GM12878 (cell line): ENCODE measurements around the gene MED22.

Source experiments
- TBL1XR1 ChIP-seq: IDR thresholded peaks from 2 replicates; pipeline ENCODE4 v1.6.1; 2012; ENCODE audit warnings: low read depth, low read length, improper control_type of control experiment
- TF ChIP-seq, protein P1 (sequence below), 3 experiments: IDR thresholded peaks in 2 of 3; conservative IDR thresholded peaks in 1 of 3; 2 replicates each; pipeline ENCODE4 v1.5.1; 2011; ENCODE audit warnings: low read depth in 3 of 3, low read length in 3 of 3, mild to moderate bottlenecking in 3 of 3, control low read depth in 2 of 3, moderate library complexity in 2 of 3, inconsistent platforms in 1 of 3, mixed read lengths in 1 of 3; ENCODE audit not compliant: control insufficient read depth in 2 of 3, insufficient read depth in 1 of 3; ENCODE audit errors: extremely low read depth in 1 of 3

DNA sequence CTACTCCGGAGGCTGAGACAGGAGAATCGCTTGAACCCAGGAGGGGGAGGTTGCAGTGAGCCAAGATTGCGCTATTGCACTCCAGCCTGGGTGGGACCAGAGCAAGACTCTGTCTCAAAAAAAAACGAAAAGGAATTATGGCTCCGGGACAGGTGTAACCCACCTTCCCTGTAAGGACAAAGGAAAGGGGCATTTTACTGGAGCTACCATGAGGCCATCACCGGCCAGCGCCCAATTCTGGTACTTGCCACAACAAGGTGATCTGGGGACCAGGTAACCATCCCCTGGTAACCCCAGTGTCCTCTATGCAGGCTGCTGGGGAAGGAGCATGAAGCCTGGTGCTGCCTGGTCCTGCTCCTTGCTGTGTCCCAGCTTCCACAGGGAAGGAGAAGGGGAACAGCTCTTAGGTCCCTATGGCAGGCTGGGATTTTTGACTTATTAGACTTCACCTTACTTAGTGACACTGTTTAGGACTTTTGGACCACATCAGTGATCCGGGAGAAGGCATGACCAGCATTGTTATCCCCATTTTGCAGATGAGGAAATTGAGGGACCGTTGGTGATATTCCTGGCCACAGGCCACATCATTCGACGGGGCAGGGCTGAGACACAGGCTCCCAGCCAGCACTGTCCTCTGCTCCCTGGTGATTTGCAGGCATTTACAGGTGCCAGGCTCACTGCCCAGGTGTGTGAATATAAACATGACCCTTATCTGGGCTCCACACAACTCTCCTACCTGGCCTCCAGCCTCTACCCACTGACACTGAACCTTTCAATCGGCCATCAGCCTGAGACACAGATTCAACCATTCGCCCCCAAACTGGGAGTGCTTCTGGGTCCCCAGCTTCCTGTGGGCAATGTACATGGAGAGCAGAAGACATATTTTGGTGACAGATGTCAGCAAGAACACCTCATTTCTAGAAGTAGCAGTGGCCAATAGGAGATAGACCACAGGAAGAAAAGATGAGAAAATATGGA, 46.4 kb downstream of the MED22 start:
- TF ChIP-seq, protein P1, sequence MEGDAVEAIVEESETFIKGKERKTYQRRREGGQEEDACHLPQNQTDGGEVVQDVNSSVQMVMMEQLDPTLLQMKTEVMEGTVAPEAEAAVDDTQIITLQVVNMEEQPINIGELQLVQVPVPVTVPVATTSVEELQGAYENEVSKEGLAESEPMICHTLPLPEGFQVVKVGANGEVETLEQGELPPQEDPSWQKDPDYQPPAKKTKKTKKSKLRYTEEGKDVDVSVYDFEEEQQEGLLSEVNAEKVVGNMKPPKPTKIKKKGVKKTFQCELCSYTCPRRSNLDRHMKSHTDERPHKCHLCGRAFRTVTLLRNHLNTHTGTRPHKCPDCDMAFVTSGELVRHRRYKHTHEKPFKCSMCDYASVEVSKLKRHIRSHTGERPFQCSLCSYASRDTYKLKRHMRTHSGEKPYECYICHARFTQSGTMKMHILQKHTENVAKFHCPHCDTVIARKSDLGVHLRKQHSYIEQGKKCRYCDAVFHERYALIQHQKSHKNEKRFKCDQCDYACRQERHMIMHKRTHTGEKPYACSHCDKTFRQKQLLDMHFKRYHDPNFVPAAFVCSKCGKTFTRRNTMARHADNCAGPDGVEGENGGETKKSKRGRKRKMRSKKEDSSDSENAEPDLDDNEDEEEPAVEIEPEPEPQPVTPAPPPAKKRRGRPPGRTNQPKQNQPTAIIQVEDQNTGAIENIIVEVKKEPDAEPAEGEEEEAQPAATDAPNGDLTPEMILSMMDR (IDR thresholded peaks at IDR 0.05 in 2 of 3, conservative IDR thresholded peaks at IDR 0.05 in 1 of 3; ENCODE audit: control insufficient read depth in 2 of 3, extremely low read depth in 1 of 3, insufficient read depth in 1 of 3, low read depth in 3 of 3, low read length in 3 of 3) = no peak
- no peak for TF ChIP-seq TBL1XR1
